SK-N-SH (cell line): ENCODE measurements around the gene SPACA6. TPM values are rescaled to one million over a fixed set of nuclear protein-coding genes. Genes with fewer than 3 reads are reported as not detected.

Experiments
- CTCF ChIA-PET: fragments of 300-600, 350-600 bp; formaldehyde crosslinking; extraction: SDS; loops from one replicate; lab custom pipeline; 2021; lab: Yijun Ruan, JAX
- POLR2A ChIA-PET: fragments of 350-600 bp; sonication (Branson Sonifier 250); formaldehyde crosslinking; extraction: SDS; loops from one replicate; lab custom pipeline; 2020; ENCODE audit warnings: antibody characterized with exemption, inconsistent platforms; lab: Yijun Ruan, JAX
- DNase-seq: peaks from one replicate; pipeline ENCODE4 v3.0.0; 2012
- H2AFZ ChIP-seq: fragments of 200-600 bp; sonication (generic); 2 replicates; pipeline ENCODE4 v1.8.1; 2016; ENCODE audit warnings: antibody characterized with exemption, mild to moderate bottlenecking, low read depth
- H3F3A ChIP-seq: fragments of 200-600 bp; sonication (generic); replicated peaks from 2 replicates; pipeline ENCODE3; 2016; ENCODE audit warnings: antibody characterized with exemption, mild to moderate bottlenecking; ENCODE audit not compliant: insufficient read depth
- H3K27ac ChIP-seq, 2 experiments: fragments of 200-500 bp in 1 of 2; fragments of 200-600 bp in 1 of 2; sonication (Bioruptor generic) in 1 of 2; sonication (generic), shearing (Covaris generic) in 1 of 2; 2 replicates each; pipeline versions ENCODE4 v1.5.1 to v1.6.1; 2014 to 2016; ENCODE audit warnings: low read depth in 2 of 2, inconsistent platforms in 1 of 2, low read length in 1 of 2, mild to moderate bottlenecking in 1 of 2, mixed read lengths in 1 of 2
- H3K27me3 ChIP-seq: fragments of 200-600 bp; sonication (generic), shearing (Covaris generic); 2 replicates; pipeline ENCODE4 v1.6.1; 2016; ENCODE audit warnings: mixed run types; ENCODE audit not compliant: insufficient read depth
- H3K36me3 ChIP-seq, 2 experiments: fragments of 200-500 bp in 1 of 2; fragments of 200-600 bp in 1 of 2; sonication (Bioruptor generic) in 1 of 2; sonication (generic) in 1 of 2; replicated peaks in 1 of 2; 2 replicates each; pipeline versions ENCODE3 to v1.5.1; 2014 to 2016; ENCODE audit warnings: low read length in 1 of 2, mild to moderate bottlenecking in 1 of 2; ENCODE audit not compliant: insufficient read depth in 2 of 2, control insufficient read depth in 1 of 2
- H3K4me1 ChIP-seq, 2 experiments: fragments of 200-500 bp in 1 of 2; fragments of 200-600 bp in 1 of 2; sonication (Bioruptor generic) in 1 of 2; sonication (generic), shearing (Covaris generic) in 1 of 2; 2 replicates each; pipeline versions ENCODE4 v1.5.1 to v1.6.1; 2014 to 2016; ENCODE audit warnings: low read depth in 1 of 2, low read length in 1 of 2, mixed run types in 1 of 2; ENCODE audit not compliant: insufficient read depth in 2 of 2, control insufficient read depth in 1 of 2
- H3K4me2 ChIP-seq: fragments of 200-600 bp; sonication (generic), shearing (Covaris generic); 2 replicates; pipeline ENCODE4 v1.6.1; 2017; ENCODE audit warnings: mixed run types
- H3K4me3 ChIP-seq, 2 experiments: fragments of 200-500 bp in 1 of 2; fragments of 200-600 bp in 1 of 2; sonication (Bioruptor generic) in 1 of 2; sonication (generic), shearing (Covaris generic) in 1 of 2; 2 replicates each; pipeline versions ENCODE4 v1.5.1 to v1.8.1; 2014 to 2016; ENCODE audit warnings: low read depth in 2 of 2, inconsistent platforms in 1 of 2, low read length in 1 of 2, mild to moderate bottlenecking in 1 of 2, mixed read lengths in 1 of 2, moderate library complexity in 1 of 2
- H3K79me2 ChIP-seq: fragments of 200-600 bp; sonication (generic); 2 replicates; pipeline ENCODE4 v1.8.1; 2017; ENCODE audit warnings: mild to moderate bottlenecking; ENCODE audit not compliant: insufficient read depth
- H3K9ac ChIP-seq: fragments of 200-600 bp; sonication (generic); 2 replicates; pipeline ENCODE4 v1.6.1; 2017; ENCODE audit warnings: mixed run types
- H3K9me2 ChIP-seq: fragments of 200-600 bp; sonication (generic); 2 replicates; pipeline ENCODE4 v1.6.1; 2017; ENCODE audit warnings: mixed run types
- H3K9me3 ChIP-seq: fragments of 200-600 bp; sonication (generic); 2 replicates; pipeline ENCODE4 v1.6.1; 2017; ENCODE audit warnings: mixed run types, mild to moderate bottlenecking, moderate library complexity
- H4K20me1 ChIP-seq: fragments of 200-600 bp; sonication (generic); 2 replicates; pipeline ENCODE4 v1.6.1; 2017; ENCODE audit warnings: mild to moderate bottlenecking, mixed run types; ENCODE audit not compliant: insufficient read depth
- CHD2 ChIP-seq: fragments of 150-350 bp; IDR thresholded peaks from 2 replicates; pipeline ENCODE4 v1.6.1; 2018; ENCODE audit warnings: low read length; ENCODE audit not compliant: partially characterized antibody
- FOSL2 ChIP-seq: IDR thresholded peaks from 2 replicates; pipeline ENCODE4 v1.4.0; 2012; ENCODE audit warnings: low read depth, mild to moderate bottlenecking, moderate library complexity, borderline replicate concordance
- GABPA ChIP-seq: IDR thresholded peaks from 2 replicates; pipeline ENCODE4 v1.4.0; 2012; ENCODE audit warnings: low read depth, mild to moderate bottlenecking
- IRF3 ChIP-seq: fragments of 150-350 bp; IDR thresholded peaks from 2 replicates; pipeline ENCODE4 v1.6.1; 2016; ENCODE audit warnings: mild to moderate bottlenecking, low read depth, low read length
- JUND ChIP-seq: IDR thresholded peaks from 2 replicates; pipeline ENCODE4 v1.4.0; 2012
- MAX ChIP-seq: IDR thresholded peaks from 2 replicates; pipeline ENCODE4 v1.4.0; 2012; ENCODE audit warnings: low read depth
- MEF2A ChIP-seq: IDR thresholded peaks from 2 replicates; pipeline ENCODE4 v1.4.0; 2012; ENCODE audit warnings: low read depth, borderline replicate concordance
- MXI1 ChIP-seq: IDR thresholded peaks from 2 replicates; pipeline ENCODE4 v1.6.1; 2012; ENCODE audit warnings: mild to moderate bottlenecking, low read depth, low read length, improper control_type of control experiment
- NFIC ChIP-seq: IDR thresholded peaks from 2 replicates; pipeline ENCODE4 v1.4.0; 2012; ENCODE audit warnings: borderline replicate concordance
- PBX3 ChIP-seq: IDR thresholded peaks from 2 replicates; pipeline ENCODE4; 2012
- POLR2AphosphoS5 ChIP-seq: IDR thresholded peaks from 2 replicates; pipeline ENCODE4 v1.6.1; 2012; ENCODE audit warnings: low read depth, low read length
- RAD21 ChIP-seq: IDR thresholded peaks from 2 replicates; pipeline ENCODE4 v1.6.1; 2012; ENCODE audit warnings: mild to moderate bottlenecking, low read length
- RCOR1 ChIP-seq: fragments of 150-350 bp; IDR thresholded peaks from 2 replicates; pipeline ENCODE4 v1.6.1; 2017; ENCODE audit warnings: antibody characterized with exemption, low read length
- RFX5 ChIP-seq: IDR thresholded peaks from 2 replicates; pipeline ENCODE4 v1.6.1; 2012; ENCODE audit warnings: mild to moderate bottlenecking, improper control_type of control experiment, low read length
- RXRA ChIP-seq: IDR thresholded peaks from 2 replicates; pipeline ENCODE4 v1.4.0; 2012; ENCODE audit warnings: low read depth, mild to moderate bottlenecking, borderline replicate concordance
- SIN3A ChIP-seq: IDR thresholded peaks from 2 replicates; pipeline ENCODE4 v1.6.1; 2012; ENCODE audit warnings: low read depth, mild to moderate bottlenecking, low read length, moderate library complexity, borderline replicate concordance
- SMC3 ChIP-seq: IDR thresholded peaks from 2 replicates; pipeline ENCODE4 v1.6.1; 2012; ENCODE audit warnings: low read depth, low read length, improper control_type of control experiment
- TCF12 ChIP-seq: IDR thresholded peaks from 2 replicates; pipeline ENCODE4 v1.4.0; 2012
- ZBTB33 ChIP-seq: IDR thresholded peaks from 2 replicates; pipeline ENCODE4 v1.4.0; 2012; ENCODE audit warnings: low read depth, borderline replicate concordance
- WGBS: methylation state at CpG from one replicate; pipeline ENCODE4 v1.1.6; 2017; ENCODE audit warnings: low lambda C conversion rate; 5-methylcytosine and 5-hydroxymethylcytosine counted together
- polyA plus RNA-seq, 3 experiments: library from polyadenylated mRNA; depleted of rRNA; stranded (reverse); fragments of >200 nt; gene quantifications; 2 replicates each; pipeline ENCODE4 v1.2.3, GENCODE V29; 2012

Gene SPACA6
- polyA plus RNA-seq, 1 of the 3 experiments (the other 2 are of a cell fraction) = 15.8 TPM

- WGBS = 33% methylated on average over 22 of the region's 83 CpGs
- H3K79me2 ChIP-seq = no peaks in the 10 kb centered on the region
- H3K4me1 ChIP-seq = no peaks in the 10 kb centered on the region
- peaks cover 77% of the 10 kb centered on the region for H3K27me3 ChIP-seq
- peak overlapping the region; percentile 66 for H3K4me2 ChIP-seq
- no peak overlapping the region for H3K9ac ChIP-seq
- DNase-seq = no peak
- POLR2A ChIA-PET = no interaction called here
- H3F3A ChIP-seq = peaks cover 6% of the 10 kb centered on the region
- H3K27ac ChIP-seq = no peak overlapping the region
- no peaks in the 10 kb centered on the region for H4K20me1 ChIP-seq
- H2AFZ ChIP-seq = no peak overlapping the region
- no peaks in the 10 kb centered on the region for H3K36me3 ChIP-seq
- H3K9me2 ChIP-seq = no peaks in the 10 kb centered on the region
- no peak overlapping the region for H3K4me3 ChIP-seq
- TF ChIP-seq TCF12 = no peak
- TF ChIP-seq RFX5 = no peak
- no peak for TF ChIP-seq RAD21
- TF ChIP-seq ZBTB33 = no peak
- no peak for TF ChIP-seq SMC3
- TF ChIP-seq PBX3 = no peak
- no peak for TF ChIP-seq CHD2
- TF ChIP-seq MEF2A = no peak
- TF ChIP-seq POLR2AphosphoS5 = no peak
- TF ChIP-seq MXI1 = no peak
- no peak for TF ChIP-seq NFIC
- no peak for TF ChIP-seq FOSL2
- no peak for TF ChIP-seq GABPA
- no peak for TF ChIP-seq RXRA
- TF ChIP-seq IRF3 = no peak
- TF ChIP-seq MAX = no peak
- TF ChIP-seq RCOR1 = no peak
- TF ChIP-seq SIN3A = no peak
- TF ChIP-seq JUND = no peak
- CTCF ChIA-PET = no interaction called here
- no peaks in the 10 kb centered on the region for H3K9me3 ChIP-seq
These were observed 26.3 kb downstream of the SPACA6 start for GRCh38 chr19:51719251-51719988.
